Measurements from ENCODE around the gene TENM4. TPM values are rescaled to one million over a fixed set of nuclear protein-coding genes. Genes with fewer than 3 reads are reported as not detected.
A peak's percentile ranks its signal among the peaks of the same experiment; 100 is the strongest.

Gene TENM4
- total and polyA plus RNA-seq, 2 of the 8 experiments (the other 6 are each of a cell fraction or from before 2014, with no cell fraction given): 3.5 to 7.2 TPM

DNA sequence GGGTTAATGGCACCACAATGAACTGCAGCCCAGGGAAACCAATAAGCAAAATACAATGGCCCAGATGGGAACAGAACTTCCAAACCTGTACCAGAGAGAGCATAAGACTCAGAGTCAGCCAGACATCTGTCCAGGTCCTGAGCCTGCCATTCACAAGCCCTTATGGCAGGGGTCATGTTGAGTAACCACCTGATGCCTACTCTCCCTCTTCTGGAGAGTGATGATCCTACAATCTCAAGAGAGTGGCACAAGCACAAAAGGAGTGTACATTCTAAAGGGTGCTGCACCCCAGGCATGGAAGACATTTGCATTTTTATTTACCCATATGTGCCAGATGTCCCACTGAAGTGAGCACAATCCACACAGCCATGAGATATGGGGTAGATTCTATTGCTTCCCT is 10.6 kb downstream of the TENM4 start:
- Histone ChIP-seq H3K18ac (ENCODE audit: extremely low read depth, low read length) (no peak overlapping the region), H3K36me3 (ENCODE audit: control insufficient read depth in 2 of 4, insufficient read depth in 4 of 4, low read length in 3 of 4) (no peaks in the 10 kb centered on the region), H2BK120ac (replicated peaks; ENCODE audit: low read depth, low read length) (no peak overlapping the region), H2BK12ac (ENCODE audit: low read depth, low read length) (no peak overlapping the region), H2AK5ac (ENCODE audit: low read depth, low read length) (no peak overlapping the region), H3K4me1 (replicated peaks in 1 of 4; ENCODE audit: control insufficient read depth in 3 of 4, insufficient read depth in 4 of 4, low read length in 3 of 4) (peaks cover 0 to 16% (median 7%) of the 10 kb centered on the region in 4 experiments; a peak in 5 of 7 replicates), H3K4me3 (ENCODE audit: extremely low read depth in 1 of 4, insufficient read depth in 2 of 4, low read depth in 3 of 4, low read length in 4 of 4) (no peak overlapping the region), H3K27ac (ENCODE audit: low read depth, low read length) (no peak overlapping the region), H3K9me3 (ENCODE audit: insufficient read depth in 2 of 2, low read depth in 1 of 2, low read length in 1 of 2) (no peaks in the 10 kb centered on the region), H2BK5ac (ENCODE audit: low read depth, low read length) (no peak overlapping the region), H3K27me3 (replicated peaks in 1 of 4; ENCODE audit: control insufficient read depth in 3 of 4, extremely low read depth in 1 of 4, insufficient read depth in 3 of 4, low read length in 3 of 4) (peaks cover 2 to 8% (median 2%) of the 10 kb centered on the region in 4 experiments; a peak in 6 of 7 replicates), H4K20me1 (replicated peaks in 1 of 2; ENCODE audit: control insufficient read depth in 1 of 2, insufficient read depth in 2 of 2, low read length in 2 of 2) (peaks cover 0 to 6% of the 10 kb centered on the region in 2 experiments), H3K4me2 (ENCODE audit: insufficient read depth in 1 of 2, low read depth in 2 of 2, low read length in 2 of 2) (no peak overlapping the region), H4K8ac (ENCODE audit: extremely low read depth, insufficient read depth, low read length) (no peak overlapping the region), H3K79me2 (ENCODE audit: control insufficient read depth in 1 of 2, insufficient read depth in 2 of 2, low read length in 2 of 2) (no peaks in the 10 kb centered on the region; a peak in 1 of 4 replicates), H2AFZ (ENCODE audit: low read length) (no peak overlapping the region), H4K91ac (replicated peaks; ENCODE audit: insufficient read length, low read length) (no peak overlapping the region), H3K56ac (replicated peaks; ENCODE audit: insufficient read length, low read depth, low read length) (no peak overlapping the region), H3K23ac (ENCODE audit: insufficient read length) (no peak overlapping the region), H3K79me1 (ENCODE audit: low read depth, low read length) (no peaks in the 10 kb centered on the region; the same call in 1 of the 2 replicates), H2BK20ac (ENCODE audit: low read length) (no peak overlapping the region), H2BK15ac (ENCODE audit: low read length) (no peak overlapping the region), H3K4ac (replicated peaks; ENCODE audit: insufficient read length, low read depth, low read length) (no peak overlapping the region), H3K9ac (replicated peaks in 1 of 4; ENCODE audit: extremely low read depth in 1 of 4, low read depth in 3 of 4, low read length in 3 of 4) (no peak overlapping the region), H4K5ac (ENCODE audit: insufficient read length, low read depth, low read length) (no peak overlapping the region), H3K14ac (ENCODE audit: insufficient read length) (no peak overlapping the region), H3K23me2 (ENCODE audit: low read depth, low read length) (no peaks in the 10 kb centered on the region)
- POLR2A ChIA-PET (ENCODE audit: partially characterized antibody): interaction anchor here (0.8 kb wide), 1 partner anchor 9 kb away, joined by 3 read pairs; no protein-coding TSS in a partner anchor
- FAIRE-seq (no peak), DNase-seq (ENCODE audit: low read depth in 1 of 2, low spot score in 2 of 2) (no peak)
- CTCF ChIA-PET (ENCODE audit: partially characterized antibody): interaction anchor here (0.7 to 1.3 kb wide), 3 partner anchors 13 to 279 kb away, joined by 3 to 4 read pairs (median 3); no protein-coding TSS in a partner anchor
- TF ChIP-seq POLR2AphosphoS5 (IDR thresholded peaks at IDR 0.05; ENCODE audit: low read depth, low read length) (no peak), POLR2A (IDR thresholded peaks at IDR 0.05; ENCODE audit: control extremely low read depth in 1 of 2, low read depth in 2 of 2, low read length in 2 of 2) (no peak), RAD21 (IDR thresholded peaks at IDR 0.05 in 1 of 2, conservative IDR thresholded peaks at IDR 0.05 in 1 of 2; ENCODE audit: low read depth in 2 of 2, low read length in 2 of 2) (peak; percentile 2 to 24; a peak in 1 of 4 replicates), KDM5A (IDR thresholded peaks at IDR 0.05; ENCODE audit: low read length) (no peak), GABPA (IDR thresholded peaks at IDR 0.05; ENCODE audit: borderline replicate concordance, insufficient read depth, low read length) (no peak), TCF12 (IDR thresholded peaks at IDR 0.05; ENCODE audit: low read depth, low read length) (no peak), EP300 (IDR thresholded peaks at IDR 0.05; ENCODE audit: borderline replicate concordance in 1 of 2, low read depth in 2 of 2, low read length in 2 of 2) (no peak), EGR1 (IDR thresholded peaks at IDR 0.05; ENCODE audit: borderline replicate concordance, low read depth, low read length) (no peak)
- TF ChIP-seq, protein P1, sequence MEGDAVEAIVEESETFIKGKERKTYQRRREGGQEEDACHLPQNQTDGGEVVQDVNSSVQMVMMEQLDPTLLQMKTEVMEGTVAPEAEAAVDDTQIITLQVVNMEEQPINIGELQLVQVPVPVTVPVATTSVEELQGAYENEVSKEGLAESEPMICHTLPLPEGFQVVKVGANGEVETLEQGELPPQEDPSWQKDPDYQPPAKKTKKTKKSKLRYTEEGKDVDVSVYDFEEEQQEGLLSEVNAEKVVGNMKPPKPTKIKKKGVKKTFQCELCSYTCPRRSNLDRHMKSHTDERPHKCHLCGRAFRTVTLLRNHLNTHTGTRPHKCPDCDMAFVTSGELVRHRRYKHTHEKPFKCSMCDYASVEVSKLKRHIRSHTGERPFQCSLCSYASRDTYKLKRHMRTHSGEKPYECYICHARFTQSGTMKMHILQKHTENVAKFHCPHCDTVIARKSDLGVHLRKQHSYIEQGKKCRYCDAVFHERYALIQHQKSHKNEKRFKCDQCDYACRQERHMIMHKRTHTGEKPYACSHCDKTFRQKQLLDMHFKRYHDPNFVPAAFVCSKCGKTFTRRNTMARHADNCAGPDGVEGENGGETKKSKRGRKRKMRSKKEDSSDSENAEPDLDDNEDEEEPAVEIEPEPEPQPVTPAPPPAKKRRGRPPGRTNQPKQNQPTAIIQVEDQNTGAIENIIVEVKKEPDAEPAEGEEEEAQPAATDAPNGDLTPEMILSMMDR (IDR thresholded peaks at IDR 0.05; ENCODE audit: control extremely low read depth in 1 of 3, insufficient read depth in 1 of 3, low read depth in 1 of 3, low read length in 3 of 3): peak in 2 of 3 experiments; percentile 7 to 21; a peak in 1 of 4 replicates
